Measurements from ENCODE around the gene DPEP3.
"Not testable (repeated sequence)": the region's sequence is repeated elsewhere in the genome, so short reads cannot be mapped to it uniquely, and the experiment has no call there.

DNA sequence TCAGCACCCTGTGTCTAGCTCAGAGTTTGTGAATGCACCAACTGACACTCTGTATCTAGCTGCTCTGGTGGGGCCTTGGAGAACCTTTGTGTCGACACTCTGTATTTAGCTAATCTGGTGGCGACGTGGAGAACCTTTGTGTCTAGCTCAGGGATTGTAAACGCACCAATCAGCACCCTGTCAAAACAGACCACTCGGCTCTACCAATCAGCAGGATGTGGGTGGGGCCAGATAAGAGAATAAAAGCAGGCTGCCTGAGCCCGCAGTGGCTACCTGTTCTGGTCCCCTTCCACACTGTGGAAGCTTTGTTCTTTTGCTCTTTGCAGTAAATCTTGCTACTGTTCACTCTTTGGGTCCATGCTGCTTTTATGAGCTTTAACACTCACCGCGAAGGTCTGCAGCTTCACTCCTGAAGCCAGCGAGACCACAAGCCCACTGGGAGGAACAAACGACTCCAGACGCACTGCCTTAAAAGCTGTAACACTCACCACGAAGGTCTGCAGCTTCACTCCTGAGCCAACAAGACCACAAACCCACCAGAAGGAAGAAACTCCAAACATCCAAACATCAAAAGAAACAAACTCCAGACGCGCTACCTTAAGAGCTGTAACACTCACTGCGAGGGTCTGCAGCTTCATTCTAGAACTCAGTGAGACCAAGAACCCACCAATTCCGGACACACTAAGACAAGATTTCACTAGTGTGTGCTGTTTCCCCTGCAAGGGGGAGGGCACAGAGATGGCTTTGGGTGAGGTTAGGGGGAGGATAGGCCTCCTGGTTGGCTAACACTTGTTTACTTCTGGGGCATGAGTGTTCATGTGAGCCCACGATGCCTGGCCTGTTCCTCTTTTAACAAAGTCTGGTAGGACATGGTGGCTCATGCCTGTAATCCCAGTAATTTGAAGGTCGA is 18.7 kb upstream of the DPEP3 start, which contains the start of gene DPEP2:
- TF ChIP-seq, protein P1, sequence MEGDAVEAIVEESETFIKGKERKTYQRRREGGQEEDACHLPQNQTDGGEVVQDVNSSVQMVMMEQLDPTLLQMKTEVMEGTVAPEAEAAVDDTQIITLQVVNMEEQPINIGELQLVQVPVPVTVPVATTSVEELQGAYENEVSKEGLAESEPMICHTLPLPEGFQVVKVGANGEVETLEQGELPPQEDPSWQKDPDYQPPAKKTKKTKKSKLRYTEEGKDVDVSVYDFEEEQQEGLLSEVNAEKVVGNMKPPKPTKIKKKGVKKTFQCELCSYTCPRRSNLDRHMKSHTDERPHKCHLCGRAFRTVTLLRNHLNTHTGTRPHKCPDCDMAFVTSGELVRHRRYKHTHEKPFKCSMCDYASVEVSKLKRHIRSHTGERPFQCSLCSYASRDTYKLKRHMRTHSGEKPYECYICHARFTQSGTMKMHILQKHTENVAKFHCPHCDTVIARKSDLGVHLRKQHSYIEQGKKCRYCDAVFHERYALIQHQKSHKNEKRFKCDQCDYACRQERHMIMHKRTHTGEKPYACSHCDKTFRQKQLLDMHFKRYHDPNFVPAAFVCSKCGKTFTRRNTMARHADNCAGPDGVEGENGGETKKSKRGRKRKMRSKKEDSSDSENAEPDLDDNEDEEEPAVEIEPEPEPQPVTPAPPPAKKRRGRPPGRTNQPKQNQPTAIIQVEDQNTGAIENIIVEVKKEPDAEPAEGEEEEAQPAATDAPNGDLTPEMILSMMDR (optimal IDR thresholded peaks at IDR 0.05 in 1 of 3, IDR thresholded peaks at IDR 0.05 in 1 of 3, conservative IDR thresholded peaks at IDR 0.05 in 1 of 3; ENCODE audit: extremely low read depth in 1 of 3, insufficient read depth in 2 of 3, low read length in 3 of 3), result not testable (repeated sequence)
- TF ChIP-seq EZH2 (IDR thresholded peaks at IDR 0.05; ENCODE audit: low read length), result not testable (repeated sequence)

Measured in keratinocyte (primary cell).